ENCODE results near the gene IL1R2. TPM values are rescaled to one million over a fixed set of nuclear protein-coding genes. Genes with fewer than 3 reads are reported as not detected.

Gene IL1R2
- polyA plus RNA-seq, 2 of the 4 experiments (the other 2 are of a cell fraction), result 0.83 to 1.7 TPM

GRCh38 chr2:101981066-101981465 lies 10.7 kb upstream of the IL1R2 start:
- no peak overlapping the region for H3K4me3 ChIP-seq
- H3K4me2 ChIP-seq, result no peak overlapping the region
- no peaks in the 10 kb centered on the region for H3K4me1 ChIP-seq
- no peaks in the 10 kb centered on the region for H3K9me3 ChIP-seq
- DNase-seq (ENCODE audit: low read depth in 1 of 2, low spot score in 1 of 2), result no peak
- 48% methylated on average over 5 of the region's 5 CpGs for WGBS (ENCODE audit: missing lambda C conversion rate)
- ChIA-PET CTCF (no interaction called here), POLR2A (no interaction called here)
- FAIRE-seq, result no peak
- TF ChIP-seq, protein P1, sequence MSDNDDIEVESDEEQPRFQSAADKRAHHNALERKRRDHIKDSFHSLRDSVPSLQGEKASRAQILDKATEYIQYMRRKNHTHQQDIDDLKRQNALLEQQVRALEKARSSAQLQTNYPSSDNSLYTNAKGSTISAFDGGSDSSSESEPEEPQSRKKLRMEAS (IDR thresholded peaks at IDR 0.05), result no peak
- TF ChIP-seq NFE2L2 (conservative IDR thresholded peaks at IDR 0.05; ENCODE audit: low read length) (no peak), NR3C1 (IDR thresholded peaks at IDR 0.05) (no peak), GATA3 (IDR thresholded peaks at IDR 0.05; ENCODE audit: borderline replicate concordance) (no peak), CEBPB (IDR thresholded peaks at IDR 0.05) (no peak)
- TF ChIP-seq, protein P2, sequence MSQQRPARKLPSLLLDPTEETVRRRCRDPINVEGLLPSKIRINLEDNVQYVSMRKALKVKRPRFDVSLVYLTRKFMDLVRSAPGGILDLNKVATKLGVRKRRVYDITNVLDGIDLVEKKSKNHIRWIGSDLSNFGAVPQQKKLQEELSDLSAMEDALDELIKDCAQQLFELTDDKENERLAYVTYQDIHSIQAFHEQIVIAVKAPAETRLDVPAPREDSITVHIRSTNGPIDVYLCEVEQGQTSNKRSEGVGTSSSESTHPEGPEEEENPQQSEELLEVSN (IDR thresholded peaks at IDR 0.05; ENCODE audit: borderline replicate concordance, low read depth), result no peak
- TF ChIP-seq, protein P3, sequence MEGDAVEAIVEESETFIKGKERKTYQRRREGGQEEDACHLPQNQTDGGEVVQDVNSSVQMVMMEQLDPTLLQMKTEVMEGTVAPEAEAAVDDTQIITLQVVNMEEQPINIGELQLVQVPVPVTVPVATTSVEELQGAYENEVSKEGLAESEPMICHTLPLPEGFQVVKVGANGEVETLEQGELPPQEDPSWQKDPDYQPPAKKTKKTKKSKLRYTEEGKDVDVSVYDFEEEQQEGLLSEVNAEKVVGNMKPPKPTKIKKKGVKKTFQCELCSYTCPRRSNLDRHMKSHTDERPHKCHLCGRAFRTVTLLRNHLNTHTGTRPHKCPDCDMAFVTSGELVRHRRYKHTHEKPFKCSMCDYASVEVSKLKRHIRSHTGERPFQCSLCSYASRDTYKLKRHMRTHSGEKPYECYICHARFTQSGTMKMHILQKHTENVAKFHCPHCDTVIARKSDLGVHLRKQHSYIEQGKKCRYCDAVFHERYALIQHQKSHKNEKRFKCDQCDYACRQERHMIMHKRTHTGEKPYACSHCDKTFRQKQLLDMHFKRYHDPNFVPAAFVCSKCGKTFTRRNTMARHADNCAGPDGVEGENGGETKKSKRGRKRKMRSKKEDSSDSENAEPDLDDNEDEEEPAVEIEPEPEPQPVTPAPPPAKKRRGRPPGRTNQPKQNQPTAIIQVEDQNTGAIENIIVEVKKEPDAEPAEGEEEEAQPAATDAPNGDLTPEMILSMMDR (IDR thresholded peaks at IDR 0.05), result no peak
- no peak overlapping the region for H3K27ac ChIP-seq
- no peak for ATAC-seq

- ChIA-PET POLR2A (no interaction called here), CTCF (no interaction called here)
- ATAC-seq (no peak), DNase-seq (ENCODE audit: low read depth in 1 of 2, low spot score in 1 of 2) (no peak), FAIRE-seq (no peak)
- no peak overlapping the region for H3K27ac ChIP-seq
- no peaks in the 10 kb centered on the region for H3K9me3 ChIP-seq
- H3K4me3 ChIP-seq, result no peak overlapping the region
- TF ChIP-seq TFCP2L1 (CRISPR knock-in tag; IDR thresholded peaks at IDR 0.05), result no peak
- 29% methylated on average over 4 of the region's 4 CpGs for WGBS (ENCODE audit: missing lambda C conversion rate)
- no peak overlapping the region for H3K4me2 ChIP-seq
- no peaks in the 10 kb centered on the region for H3K4me1 ChIP-seq
Observed at GRCh38 chr2:101981504-101981903, 10.3 kb upstream of the IL1R2 start.

DNA sequence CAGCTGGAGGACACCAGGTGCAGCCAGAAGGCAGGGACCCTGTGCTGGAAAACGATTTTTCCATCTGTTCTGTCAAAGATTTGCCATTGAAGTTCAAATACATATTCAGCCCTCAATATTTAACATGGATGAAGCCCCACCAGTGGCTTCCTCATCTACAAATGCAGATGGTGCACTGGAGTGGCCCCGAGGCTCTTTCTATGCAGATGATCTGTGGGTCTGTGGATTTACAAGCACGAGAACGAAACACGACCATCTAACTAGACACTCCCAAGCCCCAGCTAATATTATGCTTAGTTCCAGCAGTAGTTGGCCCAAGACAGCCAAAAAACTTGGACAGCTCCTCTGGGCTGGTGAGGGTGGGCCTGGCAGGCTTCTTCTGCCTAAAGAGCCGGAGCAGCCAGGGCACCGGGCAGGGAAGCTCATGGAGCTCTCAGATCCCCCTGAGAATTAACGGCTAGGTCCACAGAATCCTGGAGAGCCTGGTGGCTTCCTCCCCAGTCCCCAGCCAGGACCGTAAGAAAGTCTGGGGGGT lies 9.2 kb upstream of the IL1R2 start:
- no peak overlapping the region for H3K4me2 ChIP-seq
- FAIRE-seq (no peak), ATAC-seq (no peak), DNase-seq (ENCODE audit: low read depth in 1 of 2, low spot score in 1 of 2) (no peak)
- no peak overlapping the region for H3K27ac ChIP-seq
- H3K9me3 ChIP-seq, result no peaks in the 10 kb centered on the region
- ChIA-PET POLR2A (no interaction called here), CTCF (interaction anchor here (0.6 kb wide), 1 partner anchor 144 kb away, joined by 3 read pairs; no protein-coding TSS in a partner anchor)
- TF ChIP-seq ZC3H11A (IDR thresholded peaks at IDR 0.05), result no peak
- no peak for TF ChIP-seq POLR2AphosphoS2 (conservative IDR thresholded peaks at IDR 0.05; ENCODE audit: low read length)
- no peak for TF ChIP-seq KDM5A (IDR thresholded peaks at IDR 0.05)
- no peak for TF ChIP-seq RAD21 (conservative IDR thresholded peaks at IDR 0.05 in 1 of 2, IDR thresholded peaks at IDR 0.05 in 1 of 2)
- no peak for TF ChIP-seq RCOR1 (IDR thresholded peaks at IDR 0.05; ENCODE audit: low read depth, low read length)
- TF ChIP-seq, protein P1 (IDR thresholded peaks at IDR 0.05), result no peak
- TF ChIP-seq, protein P4, sequence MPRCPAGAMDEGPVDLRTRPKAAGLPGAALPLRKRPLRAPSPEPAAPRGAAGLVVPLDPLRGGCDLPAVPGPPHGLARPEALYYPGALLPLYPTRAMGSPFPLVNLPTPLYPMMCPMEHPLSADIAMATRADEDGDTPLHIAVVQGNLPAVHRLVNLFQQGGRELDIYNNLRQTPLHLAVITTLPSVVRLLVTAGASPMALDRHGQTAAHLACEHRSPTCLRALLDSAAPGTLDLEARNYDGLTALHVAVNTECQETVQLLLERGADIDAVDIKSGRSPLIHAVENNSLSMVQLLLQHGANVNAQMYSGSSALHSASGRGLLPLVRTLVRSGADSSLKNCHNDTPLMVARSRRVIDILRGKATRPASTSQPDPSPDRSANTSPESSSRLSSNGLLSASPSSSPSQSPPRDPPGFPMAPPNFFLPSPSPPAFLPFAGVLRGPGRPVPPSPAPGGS (IDR thresholded peaks at IDR 0.05), result no peak
- TF ChIP-seq RARB (CRISPR knock-in tag; IDR thresholded peaks at IDR 0.05), result no peak
- TF ChIP-seq, protein P2 (IDR thresholded peaks at IDR 0.05; ENCODE audit: borderline replicate concordance, low read depth), result no peak
- no peak for TF ChIP-seq CBX8 (IDR thresholded peaks at IDR 0.05)
- TF ChIP-seq CEBPB (IDR thresholded peaks at IDR 0.05), result no peak
- no peak for TF ChIP-seq CBX2 (IDR thresholded peaks at IDR 0.05; ENCODE audit: borderline replicate concordance, low read depth)
- TF ChIP-seq MYC (IDR thresholded peaks at IDR 0.05; ENCODE audit: borderline replicate concordance, low read length), result no peak
- TF ChIP-seq EHF (CRISPR knock-in tag; IDR thresholded peaks at IDR 0.05), result no peak
- no peak overlapping the region for H3K4me3 ChIP-seq
- no peaks in the 10 kb centered on the region for H3K4me1 ChIP-seq
- WGBS (ENCODE audit: missing lambda C conversion rate), result 63% methylated on average over 9 of the region's 9 CpGs
